Measurements from ENCODE around the gene SLC44A1.

DNA sequence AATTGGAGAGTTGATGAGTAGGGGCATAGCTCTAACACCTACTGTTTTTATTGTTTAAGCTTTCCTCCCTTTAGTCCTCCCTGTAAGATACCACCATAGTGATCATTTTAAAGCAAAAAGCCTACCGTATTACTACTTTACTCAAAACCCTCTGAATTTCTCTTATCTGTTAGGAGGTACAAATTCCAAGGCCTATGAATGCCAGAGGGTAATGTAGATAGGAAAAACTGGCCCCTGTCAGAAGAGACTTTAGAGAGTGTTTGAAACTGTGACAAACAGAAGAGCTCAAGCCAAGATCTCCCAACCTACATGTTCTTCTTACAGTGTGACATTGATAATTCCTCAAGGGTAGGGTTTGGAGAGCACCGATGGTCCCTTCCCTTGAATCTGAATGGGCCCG is 7.2 kb upstream of the SLC44A1 start:
- TF ChIP-seq YY1 (IDR thresholded peaks at IDR 0.05; ENCODE audit: insufficient read depth, insufficient read length) (no peak), ZNF274 (IDR thresholded peaks at IDR 0.05; ENCODE audit: low read depth, low read length) (no peak), SUZ12 (IDR thresholded peaks at IDR 0.05; ENCODE audit: extremely low read depth, insufficient read depth, insufficient read length) (no peak)
